HG02588 (cell line): ENCODE data around the gene CNTNAP2.

ENCODE experiments used
- ATAC-seq: cut with Tn5 transposase; IDR thresholded peaks from one replicate; pipeline ENCODE4 v1.9.1; 2021; ENCODE audit warnings: mild to moderate bottlenecking, moderate library complexity; ENCODE audit not compliant: unreplicated experiment

Gene CNTNAP2

DNA sequence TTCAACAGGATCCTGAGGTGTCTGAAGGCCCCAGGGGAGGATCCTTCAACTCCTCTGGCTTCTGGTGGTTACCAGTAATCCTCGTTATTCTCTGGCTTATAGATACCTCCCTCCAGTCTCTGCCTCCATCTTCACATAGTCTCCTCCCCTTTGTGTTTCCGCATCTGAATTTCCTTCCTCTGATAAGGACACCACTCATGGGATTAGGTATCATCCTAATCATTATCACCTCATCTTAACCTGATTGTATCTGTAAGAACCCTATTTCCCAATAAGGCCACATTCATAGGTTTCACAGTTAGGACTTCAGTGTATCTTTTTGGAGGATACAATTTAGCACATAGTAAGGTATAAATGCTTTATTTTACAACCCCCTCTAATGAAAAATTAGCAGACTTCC lies 1189.2 kb downstream of the CNTNAP2 start:
- ATAC-seq = no peak

DNA sequence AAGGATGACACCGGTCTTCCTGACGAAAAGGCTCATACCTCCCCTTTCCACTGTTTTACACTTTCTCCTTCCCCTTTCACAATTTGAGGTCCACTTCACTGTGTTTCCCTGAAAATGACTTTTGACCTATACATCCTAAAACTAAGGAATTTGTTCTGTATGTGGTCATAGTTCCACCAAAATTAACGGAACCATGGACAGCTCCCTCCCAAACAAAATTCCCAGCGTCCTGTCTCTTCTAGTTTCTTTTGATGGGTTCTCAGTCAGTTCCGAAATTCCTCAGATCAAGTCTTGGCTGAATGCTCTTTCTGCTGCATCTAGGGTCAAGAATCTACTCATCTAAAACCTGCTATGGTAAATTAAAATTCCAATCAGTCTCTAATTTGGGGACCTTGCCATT lies 1191.9 kb downstream of the CNTNAP2 start:
- ATAC-seq = no peak

DNA sequence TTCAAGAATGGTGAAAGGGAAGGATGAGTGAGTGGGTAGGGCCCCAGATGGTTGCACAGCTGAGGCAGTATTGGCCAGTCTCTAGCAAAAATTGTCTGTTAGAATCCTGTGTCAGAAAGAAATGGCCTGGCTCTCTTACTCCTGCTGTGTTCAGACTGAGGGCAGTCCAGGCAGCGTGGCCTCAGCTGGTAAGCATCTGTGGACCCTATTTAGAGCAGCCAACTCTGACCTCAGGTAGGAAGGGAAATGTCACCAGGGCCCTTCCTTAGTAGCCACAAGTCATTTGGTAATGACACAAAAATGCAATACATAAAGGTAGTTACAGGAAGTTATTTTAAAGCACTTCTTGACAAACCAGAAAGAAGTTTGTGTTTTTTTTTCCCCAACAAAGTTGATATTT lies 1194.7 kb downstream of the CNTNAP2 start:
- ATAC-seq = no peak

DNA sequence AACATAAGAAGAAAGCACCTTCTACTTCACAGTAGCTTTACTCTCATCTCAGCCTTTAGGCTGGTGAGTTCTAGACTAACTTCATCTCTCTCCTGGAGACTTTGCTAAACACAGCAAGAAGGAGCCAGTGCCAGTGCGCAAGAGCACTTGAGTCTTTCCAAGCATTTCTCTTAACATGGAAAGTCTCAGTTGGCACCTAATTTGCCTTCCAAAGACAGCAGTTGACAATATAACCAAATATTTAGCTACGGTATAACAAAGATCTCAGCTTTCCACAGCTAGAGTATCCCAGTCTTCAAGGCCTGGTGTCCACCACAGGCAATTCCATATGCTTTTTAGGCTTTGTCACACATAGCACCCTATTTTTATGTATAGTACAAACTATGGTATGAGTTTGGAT lies 1204.9 kb downstream of the CNTNAP2 start:
- ATAC-seq = no peak

DNA sequence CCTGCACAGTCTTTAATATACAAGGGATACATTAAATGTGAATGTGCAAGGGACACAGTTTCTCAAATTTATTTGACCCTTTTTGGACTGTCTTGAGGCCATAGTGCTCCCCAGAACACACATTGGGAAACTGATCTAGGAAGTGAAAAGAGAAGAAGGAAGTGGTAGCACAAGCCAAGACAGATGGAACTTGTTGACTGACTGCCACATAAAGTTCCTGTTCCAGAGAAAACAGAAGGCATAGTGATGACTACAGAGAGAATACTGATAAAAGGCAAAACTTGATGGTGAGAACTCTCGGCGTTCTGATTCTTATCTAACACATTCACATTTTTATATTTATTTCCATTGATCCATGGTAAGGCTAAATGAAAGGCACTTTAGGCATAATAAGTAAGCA lies 1216.4 kb downstream of the CNTNAP2 start:
- ATAC-seq = no peak

DNA sequence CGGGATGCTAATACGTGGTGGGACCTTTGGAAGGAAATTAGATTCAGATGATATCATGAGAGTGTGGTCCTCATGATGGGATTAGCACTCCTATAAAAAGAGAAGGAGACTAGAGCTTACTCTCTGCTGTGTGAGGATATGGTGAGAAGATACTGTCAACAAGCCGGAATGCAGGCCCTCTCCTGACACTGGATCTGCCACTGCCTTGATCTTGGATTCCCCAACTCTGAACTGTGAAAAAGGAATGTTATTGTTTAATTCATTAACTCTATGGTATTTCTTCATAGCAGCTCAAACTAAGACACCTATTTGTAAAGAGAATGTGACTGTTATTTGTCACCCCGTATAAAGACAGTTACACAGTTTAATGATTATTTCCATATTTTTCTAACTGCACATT lies 1246.5 kb downstream of the CNTNAP2 start:
- ATAC-seq = no peak

DNA sequence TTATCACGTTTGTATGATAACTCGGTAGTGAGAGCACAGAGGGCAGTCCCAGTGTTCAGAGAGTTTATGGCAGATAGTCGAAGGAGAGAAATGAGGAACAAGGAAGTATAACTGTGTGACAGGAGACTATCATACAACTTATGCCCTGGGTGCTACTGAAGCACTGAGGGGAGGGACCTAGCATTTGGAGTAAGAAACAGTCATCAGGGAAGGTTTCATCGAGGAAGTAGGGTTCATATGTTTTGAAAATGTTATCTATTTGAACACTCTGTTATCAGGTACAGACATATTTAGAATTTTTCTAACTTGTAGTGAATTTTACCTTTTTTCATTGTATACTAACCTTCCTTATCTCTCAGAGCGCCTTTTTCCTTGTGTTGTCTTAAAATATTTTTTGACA lies 1259.6 kb downstream of the CNTNAP2 start:
- ATAC-seq = no peak

DNA sequence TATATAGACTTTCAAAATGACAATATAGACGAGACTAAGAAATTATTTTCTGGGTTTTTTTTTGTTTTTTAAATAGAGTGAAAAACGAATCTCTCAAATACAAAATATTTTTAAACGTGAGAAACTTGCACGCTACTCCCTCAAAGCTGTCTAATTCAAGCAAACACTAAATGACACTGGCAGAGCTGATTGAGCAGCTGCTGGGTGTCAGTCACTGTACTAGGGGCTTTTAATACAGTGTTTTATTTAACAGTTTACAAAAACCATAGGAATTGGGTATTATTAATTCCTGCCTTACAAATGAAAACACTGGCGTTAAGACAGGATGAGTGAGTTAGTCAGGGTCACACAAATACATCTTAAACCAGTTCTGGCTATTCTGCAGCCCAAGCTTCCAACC lies 1264.3 kb downstream of the CNTNAP2 start:
- ATAC-seq = no peak

DNA sequence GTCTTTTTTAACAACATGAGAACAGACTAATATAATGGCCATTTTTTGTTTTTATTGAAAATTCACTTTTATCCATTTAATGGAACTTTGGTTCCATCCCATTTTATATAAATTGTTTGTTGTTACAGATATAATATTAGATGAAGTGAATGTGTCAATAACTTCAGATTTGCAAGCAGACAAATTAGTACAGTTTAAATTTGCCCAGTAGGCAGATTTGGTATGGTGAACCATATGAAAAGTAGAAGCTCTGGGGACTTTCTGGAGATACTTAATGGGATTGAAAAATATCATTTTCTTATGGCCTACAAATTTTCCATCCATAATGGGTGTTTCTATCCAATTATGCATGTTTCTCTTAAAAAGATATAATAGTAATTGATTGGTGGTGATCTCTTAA lies 1277.7 kb downstream of the CNTNAP2 start:
- ATAC-seq = no peak

DNA sequence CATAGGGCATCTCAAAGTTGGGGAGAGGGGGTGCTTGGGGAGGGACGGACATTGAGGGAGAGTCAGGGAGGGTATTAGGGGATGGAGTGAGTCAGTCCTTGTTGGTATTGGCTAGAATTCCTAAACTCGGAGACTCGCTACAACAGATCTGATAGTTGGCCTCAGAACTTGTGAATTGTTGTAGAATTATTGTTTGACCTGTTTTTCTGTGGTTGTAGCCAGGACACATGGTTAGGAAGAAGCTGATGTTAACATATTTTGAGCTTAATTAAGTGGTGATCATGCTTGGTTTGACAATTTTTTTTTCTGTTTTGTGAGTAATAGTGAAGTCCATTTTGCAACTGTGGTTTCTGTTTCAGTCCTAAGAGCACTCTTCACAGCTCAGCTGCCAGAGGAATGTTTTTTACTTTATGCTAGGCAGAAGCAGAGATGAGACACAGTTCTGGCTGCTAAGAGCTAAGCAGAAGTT lies 1283.7 kb downstream of the CNTNAP2 start:
- ATAC-seq = no peak

DNA sequence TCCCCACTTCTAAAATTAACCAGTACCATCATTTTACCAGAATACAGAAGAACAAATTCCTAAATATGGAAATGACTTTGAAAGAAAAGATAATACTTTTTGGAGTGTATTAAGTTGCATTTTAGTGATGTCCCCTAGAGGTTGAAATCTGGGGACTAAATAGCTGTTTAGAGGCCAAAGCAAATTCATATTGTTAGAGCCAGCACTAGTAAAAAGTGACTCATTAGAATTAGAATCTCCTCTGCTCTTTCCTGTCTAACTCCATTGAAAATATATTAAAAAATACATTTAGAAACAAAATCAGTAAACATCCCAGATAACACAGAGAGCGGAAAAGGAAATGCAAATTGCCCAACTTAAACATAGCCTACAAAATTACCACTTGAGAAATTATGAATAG lies 1284.3 kb downstream of the CNTNAP2 start:
- no peak for ATAC-seq

DNA sequence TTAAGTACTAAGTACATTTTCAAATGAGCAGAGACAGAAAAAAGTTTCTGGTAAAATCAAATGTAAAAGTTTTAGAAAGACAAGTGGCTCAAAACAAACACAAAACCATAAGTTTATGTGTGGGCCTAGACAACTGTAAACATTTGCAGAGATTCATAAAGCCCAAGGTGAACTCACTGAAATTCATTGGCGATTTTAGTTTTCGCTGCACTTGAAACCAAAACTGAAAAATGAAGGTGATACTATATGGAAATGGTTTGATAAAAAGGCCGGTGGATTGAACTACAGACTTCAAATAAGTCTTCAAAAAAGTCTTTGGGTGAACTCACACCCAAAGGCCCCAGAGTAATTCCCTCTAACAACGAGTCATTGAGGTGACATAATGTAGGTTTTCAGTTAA lies 1289.0 kb downstream of the CNTNAP2 start:
- no peak for ATAC-seq

DNA sequence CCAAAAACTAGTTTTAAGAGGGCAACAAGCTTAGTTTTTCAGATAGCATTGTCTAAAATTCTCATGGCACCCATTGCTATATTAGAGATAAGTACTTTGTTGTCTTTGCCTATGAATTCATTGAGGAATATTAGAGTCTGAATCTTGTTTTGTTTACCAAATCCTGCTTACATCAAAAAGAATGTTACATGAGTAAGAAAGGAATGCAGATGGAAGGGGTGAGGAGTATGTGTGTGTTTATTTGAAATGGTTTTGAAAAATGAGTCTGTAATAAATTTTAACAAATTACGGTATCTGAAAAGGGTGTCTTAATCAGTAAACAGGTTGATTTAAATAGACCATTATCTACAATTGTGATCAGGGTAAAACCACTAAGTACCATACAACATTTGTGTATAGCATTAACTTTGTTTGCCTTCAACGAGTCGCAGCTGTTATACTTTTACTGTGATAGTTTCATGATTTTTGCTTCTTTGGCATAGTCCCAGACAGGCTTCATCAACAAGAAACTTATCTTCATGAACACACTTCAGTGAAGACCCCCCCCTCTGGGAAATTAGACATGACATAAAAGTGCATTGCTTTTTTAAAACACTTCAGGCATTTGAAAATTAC lies 1290.0 kb downstream of the CNTNAP2 start:
- ATAC-seq = no peak

DNA sequence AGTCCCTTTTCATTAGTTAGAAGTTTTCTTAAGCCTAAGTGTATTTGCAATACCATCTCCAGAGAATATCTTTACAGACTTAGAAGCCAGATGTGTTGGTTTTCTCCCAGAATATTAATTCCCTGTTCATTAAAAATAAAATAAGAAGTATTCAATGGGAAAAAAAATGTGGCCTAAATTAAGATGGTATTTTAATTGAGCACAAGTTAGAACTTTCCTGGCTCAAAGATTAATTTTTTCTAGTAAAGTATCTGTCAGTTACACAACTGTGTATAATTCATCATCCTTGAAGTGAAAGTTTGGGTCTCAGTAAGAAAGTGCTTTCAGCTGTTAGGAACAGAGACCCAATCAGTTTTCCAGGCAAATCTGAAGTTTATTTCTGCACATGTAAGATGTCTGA lies 1294.5 kb downstream of the CNTNAP2 start:
- no peak for ATAC-seq

DNA sequence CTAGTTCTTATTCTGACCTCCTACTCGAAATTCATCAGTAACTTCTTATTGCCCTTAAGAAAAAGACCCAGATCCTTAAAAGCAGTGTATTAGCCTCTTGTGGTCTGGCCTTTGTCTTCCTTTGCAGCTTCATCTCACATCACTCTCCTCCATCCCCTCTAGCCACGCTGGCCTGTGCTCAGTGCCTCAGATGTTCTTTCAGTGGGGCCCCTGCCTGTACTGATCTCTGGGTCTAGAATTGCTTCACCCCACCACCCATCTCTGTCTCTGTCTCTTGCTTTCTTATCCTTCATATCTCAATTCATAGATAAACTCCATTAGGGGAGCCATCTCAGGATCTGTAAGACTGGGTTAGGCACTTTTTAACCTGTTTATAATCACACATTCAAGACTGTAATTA lies 1295.5 kb downstream of the CNTNAP2 start:
- ATAC-seq = no peak

DNA sequence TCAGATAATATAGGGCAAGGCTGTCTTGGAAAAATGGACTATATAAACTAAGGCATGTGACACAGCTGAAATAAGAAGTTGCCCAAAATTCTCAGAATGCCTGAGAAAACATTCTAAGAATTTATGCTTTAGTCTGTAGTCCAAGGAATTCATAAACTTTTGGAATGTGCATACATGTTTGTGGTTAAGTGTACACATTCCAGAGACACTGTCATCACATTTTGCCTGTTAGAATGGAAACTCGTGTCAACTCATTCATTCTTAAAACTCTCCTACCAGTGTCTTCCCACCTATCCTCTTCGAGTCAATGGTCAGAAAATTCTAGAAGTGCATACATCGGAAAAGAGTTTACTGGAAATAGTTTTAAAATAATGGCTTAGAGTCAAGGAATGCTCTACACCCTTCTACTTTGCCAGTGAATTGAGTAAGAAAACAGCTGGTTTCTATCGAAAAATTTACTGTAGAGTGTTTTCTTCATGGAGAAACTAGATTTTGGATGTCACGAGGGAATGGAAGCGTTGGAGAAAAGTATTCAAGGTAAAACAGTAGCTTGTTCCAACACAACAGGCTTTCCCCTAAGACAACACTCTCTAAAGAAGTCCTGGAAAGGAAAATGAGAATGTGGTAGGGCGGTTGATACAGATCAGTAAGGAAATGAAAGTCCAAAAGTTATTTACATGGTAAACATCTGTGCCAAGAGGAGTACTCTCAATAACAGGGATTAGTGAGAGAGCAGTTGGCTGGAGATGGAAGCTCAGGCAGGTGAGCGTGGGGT lies 1296.4 kb downstream of the CNTNAP2 start:
- ATAC-seq = no peak

DNA sequence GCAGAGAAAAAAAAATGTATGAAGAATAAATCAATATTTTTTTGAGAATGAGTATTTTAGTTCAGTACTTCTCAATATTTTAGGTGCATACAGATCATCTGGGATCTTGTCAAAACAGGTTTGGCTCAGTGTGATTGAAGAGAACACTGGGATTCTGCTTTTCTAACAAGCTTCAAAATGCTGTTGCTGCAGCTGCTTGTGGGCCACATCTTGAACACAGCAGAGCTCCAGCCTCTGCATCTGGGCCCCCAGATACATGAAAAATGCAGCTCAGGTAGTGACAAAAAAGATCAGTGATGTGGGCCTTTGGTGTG lies 1296.9 kb downstream of the CNTNAP2 start:
- ATAC-seq = no peak

DNA sequence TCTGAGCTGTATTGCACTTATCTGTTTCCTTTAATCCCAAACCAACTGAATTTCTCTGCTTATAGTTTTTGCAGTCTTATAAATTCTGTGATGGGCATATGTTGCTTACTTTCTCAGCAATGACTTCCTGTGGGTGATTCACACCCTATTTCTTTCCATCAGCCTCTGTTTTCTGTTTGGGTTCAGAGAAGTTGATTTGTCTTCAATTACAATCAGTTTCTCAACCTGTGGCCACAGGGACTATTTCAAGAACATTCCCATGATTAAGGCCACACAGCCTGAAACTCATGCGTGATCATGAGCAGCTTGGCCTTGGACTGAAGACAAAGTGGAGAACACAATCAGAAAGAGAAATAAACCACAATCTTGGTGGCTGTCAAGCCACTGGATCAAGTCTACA lies 1299.4 kb downstream of the CNTNAP2 start:
- ATAC-seq = no peak

DNA sequence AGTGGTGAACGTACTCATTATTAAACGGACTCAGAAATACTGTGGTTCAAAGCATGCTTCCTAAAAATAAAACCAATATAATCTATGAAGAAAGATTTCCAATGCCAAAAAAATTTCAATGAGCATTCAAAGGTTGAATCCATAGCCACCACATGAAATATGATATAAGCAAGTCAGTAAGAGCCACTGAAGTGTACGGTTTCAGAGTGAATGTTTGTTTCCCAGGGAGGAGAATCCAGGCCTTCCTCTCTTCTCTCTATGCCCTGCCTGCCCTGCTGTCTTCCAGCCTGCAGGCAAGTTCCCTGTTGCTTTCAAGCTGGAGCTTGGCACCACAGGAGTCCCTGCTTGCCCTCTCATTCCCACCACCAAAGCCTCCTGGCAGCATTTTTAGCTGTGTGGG lies 1302.4 kb downstream of the CNTNAP2 start:
- no peak for ATAC-seq

DNA sequence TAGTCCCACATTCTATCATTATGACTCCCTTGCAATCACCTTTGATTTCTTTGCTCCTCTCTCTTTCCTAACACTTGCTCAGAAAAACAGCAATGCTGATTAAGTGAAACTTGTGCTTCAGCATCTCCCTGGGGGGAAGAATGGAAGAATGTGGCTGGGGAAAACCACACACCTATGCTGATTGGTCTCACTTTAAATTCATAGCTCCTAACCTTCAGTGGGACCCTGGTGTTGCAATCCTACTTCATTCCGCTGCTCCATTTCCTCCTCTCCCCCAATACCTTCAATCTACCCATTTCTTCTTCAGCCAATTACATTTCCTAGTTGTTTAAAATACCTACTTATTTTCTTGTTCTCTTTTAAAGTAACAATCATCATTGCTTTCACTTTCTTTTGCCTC lies 1307.3 kb downstream of the CNTNAP2 start:
- ATAC-seq = no peak

DNA sequence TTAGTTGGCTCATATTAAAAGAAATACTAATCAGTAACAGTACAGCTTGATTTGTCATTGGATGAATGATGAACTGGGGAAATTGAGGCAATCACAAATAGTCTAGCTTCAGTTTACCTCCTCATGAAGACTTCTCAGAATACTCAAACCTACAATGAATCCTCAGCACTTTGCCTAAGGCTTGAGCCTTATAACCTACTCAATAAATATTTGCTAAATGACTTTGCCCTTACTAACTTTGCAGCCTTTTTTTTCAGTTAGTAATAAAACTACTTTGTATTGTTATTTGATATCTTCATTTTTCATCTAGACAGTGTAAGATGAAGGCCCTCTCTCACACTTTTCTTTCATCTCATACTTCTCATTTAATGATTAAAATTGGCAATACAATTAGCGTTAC lies 1311.5 kb downstream of the CNTNAP2 start:
- no peak for ATAC-seq

DNA sequence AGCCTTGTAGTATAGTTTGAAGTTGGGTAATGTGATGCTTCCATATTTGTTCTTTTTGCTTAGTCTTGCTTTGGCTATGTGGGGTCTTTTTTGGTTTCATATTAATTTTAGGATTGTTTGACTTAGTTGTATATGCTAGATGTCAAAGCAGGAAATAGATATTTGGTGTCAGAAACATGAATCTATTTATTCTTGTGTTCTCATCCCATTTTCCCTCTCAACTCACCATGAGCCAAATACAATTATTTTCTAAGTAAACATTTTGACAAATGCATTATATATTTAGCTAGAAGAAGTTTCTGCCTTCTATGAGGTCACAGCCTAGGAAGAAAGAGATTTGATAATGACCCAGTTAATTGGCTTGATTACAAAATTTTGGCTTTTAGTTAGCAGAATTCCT lies 1313.4 kb downstream of the CNTNAP2 start:
- no peak for ATAC-seq

DNA sequence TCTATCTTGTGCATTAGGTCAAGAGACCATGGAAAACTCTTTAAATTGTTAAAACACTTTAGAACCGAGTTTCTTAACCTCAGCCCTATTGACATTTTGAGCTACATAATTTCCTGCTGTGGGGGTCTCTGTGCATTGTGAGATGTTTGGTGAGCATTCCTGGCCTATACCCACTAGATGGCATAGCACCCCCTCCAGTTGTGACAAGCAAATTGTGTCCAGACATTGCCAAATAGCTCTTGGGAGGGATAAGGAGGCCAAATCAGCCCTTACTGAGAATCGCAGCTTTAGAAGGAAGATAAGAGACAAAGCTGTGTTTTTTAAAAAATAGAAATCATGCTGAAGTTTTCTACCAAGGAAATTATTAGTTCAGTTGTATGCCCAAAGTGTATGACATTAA lies 1315.5 kb downstream of the CNTNAP2 start:
- ATAC-seq = no peak
